H1 (cell line): ENCODE results near the gene DNAH1. TPM values are rescaled to one million over a fixed set of nuclear protein-coding genes. Genes with fewer than 3 reads are reported as not detected.

Experiments
- CHD7 ChIP-seq: fragments of 300-600 bp; sonication (generic); IDR thresholded peaks from 2 replicates; pipeline ENCODE4 v1.7.1; 2012; ENCODE audit warnings: low read length, moderate library complexity, mild to moderate bottlenecking, inconsistent platforms; ENCODE audit not compliant: insufficient replicate concordance
- CREB1 ChIP-seq: IDR thresholded peaks from 2 replicates; pipeline ENCODE4 v1.6.1; 2012; ENCODE audit warnings: inconsistent platforms
- CTCF ChIP-seq, 3 experiments: IDR thresholded peaks; 1 replicate in 2 of 3; 2 replicates in 1 of 3; pipeline versions ENCODE4 v1.5.1 to v1.6.1; 2011; ENCODE audit warnings: low read length in 3 of 3, mild to moderate bottlenecking in 3 of 3, inconsistent platforms in 2 of 3, low read depth in 1 of 3, moderate library complexity in 1 of 3; ENCODE audit not compliant: insufficient read depth in 1 of 3; ENCODE audit errors: control extremely low read depth in 1 of 3
- EGR1 ChIP-seq: IDR thresholded peaks from 2 replicates; pipeline ENCODE4 v1.6.1; 2011; ENCODE audit warnings: low read depth, low read length, borderline replicate concordance
- HDAC2 ChIP-seq, 2 experiments: fragments of 300-600 bp in 1 of 2; sonication (generic) in 1 of 2; IDR thresholded peaks; 2 replicates each; pipeline ENCODE4 v1.6.1; 2011 to 2012; ENCODE audit warnings: low read depth in 2 of 2, low read length in 2 of 2, mild to moderate bottlenecking in 2 of 2, moderate library complexity in 2 of 2, borderline replicate concordance in 1 of 2, inconsistent platforms in 1 of 2
- TAF7 ChIP-seq: optimal IDR thresholded peaks from 2 replicates; pipeline ENCODE3; 2011; ENCODE audit warnings: low read depth, mild to moderate bottlenecking, inconsistent platforms, low read length, moderate library complexity, borderline replicate concordance
- YY1 ChIP-seq: IDR thresholded peaks from 2 replicates; pipeline ENCODE4 v1.6.1; 2011; ENCODE audit warnings: low read depth, mild to moderate bottlenecking, low read length
- polyA plus RNA-seq, 7 experiments: library from polyadenylated mRNA; depleted of rRNA in 3 of 7; stranded (reverse) in 5 of 7; unstranded in 2 of 7; fragments of >200 nt in 5 of 7; fragments of 200-250 nt in 2 of 7; gene quantifications; 1 replicate in 5 of 7; 2 replicates in 1 of 7; 4 replicates in 1 of 7; pipeline versions ENCODE4 v1.2.1 to v1.2.3, GENCODE V29; 2011 to 2013; ENCODE audit warnings: missing spikeins in 2 of 7, mixed read lengths in 2 of 7
- total RNA-seq: library from RNA; stranded (reverse); fragmentation: NEBNext Ultra II Directional; extraction: Animal tissue kit (Norgen Biotek cat#: 25700); gene quantifications from 2 replicates; pipeline ENCODE4 v1.2.1, GENCODE V29; 2021

Gene DNAH1
- total and polyA plus RNA-seq, 2 of the 8 experiments (the other 6 are each of a cell fraction or from before 2014, with no cell fraction given) = 1.0 to 1.5 TPM

GRCh38 chr3:52297242-52298148, 18.6 kb upstream of the DNAH1 start (continued):
- TF ChIP-seq CHD7 (no peak), EGR1 (no peak), YY1 (no peak), TAF7 (no peak), CREB1 (no peak), HDAC2 (IDR thresholded peaks at IDR 0.05; ENCODE audit: borderline replicate concordance in 1 of 2, low read depth in 2 of 2, low read length in 2 of 2) (no peak), CTCF (IDR thresholded peaks at IDR 0.05; ENCODE audit: control extremely low read depth in 1 of 3, insufficient read depth in 1 of 3, low read depth in 1 of 3, low read length in 3 of 3) (no peak)
